Measurements from ENCODE around the gene QRFP.

DNA sequence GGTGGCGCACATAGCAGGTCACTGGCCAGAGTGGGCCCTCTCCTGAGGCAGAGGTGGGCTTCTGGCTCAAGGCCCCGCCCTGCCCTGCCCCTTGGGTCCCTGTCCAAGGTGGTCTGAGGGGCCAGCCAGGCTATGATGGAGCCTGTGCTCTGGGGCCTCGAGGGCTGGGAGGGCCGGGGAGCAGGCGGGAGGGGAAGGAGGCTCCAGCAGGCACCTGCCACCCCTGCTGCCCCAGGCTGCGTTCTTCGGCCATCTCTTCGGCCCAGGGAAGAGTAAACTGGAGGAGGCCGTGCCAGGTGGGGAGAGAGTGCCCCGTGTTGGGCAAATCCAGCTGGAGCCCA is 27.8 kb upstream of the QRFP start:
- TF ChIP-seq, protein P1, sequence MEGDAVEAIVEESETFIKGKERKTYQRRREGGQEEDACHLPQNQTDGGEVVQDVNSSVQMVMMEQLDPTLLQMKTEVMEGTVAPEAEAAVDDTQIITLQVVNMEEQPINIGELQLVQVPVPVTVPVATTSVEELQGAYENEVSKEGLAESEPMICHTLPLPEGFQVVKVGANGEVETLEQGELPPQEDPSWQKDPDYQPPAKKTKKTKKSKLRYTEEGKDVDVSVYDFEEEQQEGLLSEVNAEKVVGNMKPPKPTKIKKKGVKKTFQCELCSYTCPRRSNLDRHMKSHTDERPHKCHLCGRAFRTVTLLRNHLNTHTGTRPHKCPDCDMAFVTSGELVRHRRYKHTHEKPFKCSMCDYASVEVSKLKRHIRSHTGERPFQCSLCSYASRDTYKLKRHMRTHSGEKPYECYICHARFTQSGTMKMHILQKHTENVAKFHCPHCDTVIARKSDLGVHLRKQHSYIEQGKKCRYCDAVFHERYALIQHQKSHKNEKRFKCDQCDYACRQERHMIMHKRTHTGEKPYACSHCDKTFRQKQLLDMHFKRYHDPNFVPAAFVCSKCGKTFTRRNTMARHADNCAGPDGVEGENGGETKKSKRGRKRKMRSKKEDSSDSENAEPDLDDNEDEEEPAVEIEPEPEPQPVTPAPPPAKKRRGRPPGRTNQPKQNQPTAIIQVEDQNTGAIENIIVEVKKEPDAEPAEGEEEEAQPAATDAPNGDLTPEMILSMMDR (IDR thresholded peaks at IDR 0.05; ENCODE audit: poor library complexity, severe bottlenecking), result no peak
- TF ChIP-seq POLR2AphosphoS5 (IDR thresholded peaks at IDR 0.05) (no peak), EZH2 (IDR thresholded peaks at IDR 0.05; ENCODE audit: borderline replicate concordance, insufficient read depth, low read length, poor library complexity, severe bottlenecking) (no peak)

Data from neural cell (in vitro differentiated cells).